Trophoblast cell (in vitro differentiated cells and primary cell): ENCODE results near the gene FLNC.

Experiments used
- DNase-seq, 2 donors: peaks; one replicate each; pipeline ENCODE4 v3.0.0-alpha.2; 2016
- H2AFZ ChIP-seq: 2 replicates; pipeline ENCODE4 v1.6.1; 2013; ENCODE audit warnings: low read length, moderate library complexity, mild to moderate bottlenecking; ENCODE audit not compliant: insufficient read depth, poor library complexity
- H2AK5ac ChIP-seq: 2 replicates; pipeline ENCODE4 v1.6.1; 2013; ENCODE audit warnings: mild to moderate bottlenecking, low read length
- H2BK120ac ChIP-seq: 2 replicates; pipeline ENCODE4 v1.6.1; 2013; ENCODE audit warnings: low read length, mild to moderate bottlenecking, moderate library complexity; ENCODE audit not compliant: insufficient read depth, poor library complexity
- H2BK12ac ChIP-seq: 2 replicates; pipeline ENCODE4 v1.6.1; 2013; ENCODE audit warnings: mild to moderate bottlenecking, low read length, moderate library complexity
- H2BK5ac ChIP-seq: 2 replicates; pipeline ENCODE4 v1.6.1; 2013; ENCODE audit warnings: low read length, low read depth, moderate library complexity, mild to moderate bottlenecking; ENCODE audit not compliant: poor library complexity
- H3K14ac ChIP-seq: 2 replicates; pipeline ENCODE4 v1.6.1; 2013; ENCODE audit warnings: mild to moderate bottlenecking, low read length
- H3K18ac ChIP-seq: 2 replicates; pipeline ENCODE4 v1.6.1; 2013; ENCODE audit warnings: mild to moderate bottlenecking, low read length
- H3K23ac ChIP-seq: 2 replicates; pipeline ENCODE4 v1.6.1; 2013; ENCODE audit warnings: low read length
- H3K27ac ChIP-seq: 2 replicates; pipeline ENCODE4 v1.5.1; 2013; ENCODE audit warnings: low read depth, mild to moderate bottlenecking, inconsistent platforms, low read length, moderate library complexity
- H3K27me3 ChIP-seq: 2 replicates; pipeline ENCODE4 v1.6.1; 2013; ENCODE audit warnings: inconsistent platforms, mild to moderate bottlenecking, low read length, moderate library complexity; ENCODE audit not compliant: insufficient read depth
- H3K36me3 ChIP-seq, 2 experiments: 1 replicate in 1 of 2; 2 replicates in 1 of 2; pipeline ENCODE4 v1.6.1; 2013; ENCODE audit warnings: low read length in 2 of 2, mild to moderate bottlenecking in 2 of 2, moderate library complexity in 1 of 2; ENCODE audit not compliant: insufficient read depth in 2 of 2, control insufficient read depth in 1 of 2
- H3K4ac ChIP-seq: 2 replicates; pipeline ENCODE4 v1.6.1; 2013; ENCODE audit warnings: low read depth, mild to moderate bottlenecking, low read length, moderate library complexity
- H3K4me1 ChIP-seq, 2 experiments: 1 replicate in 1 of 2; 2 replicates in 1 of 2; pipeline ENCODE4 v1.6.1; 2013; ENCODE audit warnings: low read length in 2 of 2, mild to moderate bottlenecking in 2 of 2, moderate library complexity in 1 of 2; ENCODE audit not compliant: insufficient read depth in 2 of 2, control insufficient read depth in 1 of 2
- H3K4me2 ChIP-seq: 2 replicates; pipeline ENCODE4 v1.6.1; 2013; ENCODE audit warnings: inconsistent platforms, mild to moderate bottlenecking, low read length, moderate library complexity
- H3K4me3 ChIP-seq: 2 replicates; pipeline ENCODE4 v1.5.1; 2013; ENCODE audit warnings: mild to moderate bottlenecking, low read depth, low read length, inconsistent platforms
- H3K79me1 ChIP-seq: one replicate; pipeline ENCODE4 v1.6.1; 2013; ENCODE audit warnings: low read length
- H3K79me2 ChIP-seq: 2 replicates; pipeline ENCODE4 v1.6.1; 2013; ENCODE audit warnings: low read length, mild to moderate bottlenecking; ENCODE audit not compliant: control insufficient read depth, insufficient read depth, poor library complexity
- H3K9ac ChIP-seq: 2 replicates; pipeline ENCODE4 v1.6.1; 2013; ENCODE audit warnings: mild to moderate bottlenecking, low read length
- H3K9me3 ChIP-seq: 2 replicates; pipeline ENCODE4 v1.6.1; 2013; ENCODE audit warnings: low read depth, mild to moderate bottlenecking, control low read depth, inconsistent platforms, low read length; ENCODE audit not compliant: insufficient read depth
- H4K12ac ChIP-seq: 2 replicates; pipeline ENCODE4 v1.6.1; 2013; ENCODE audit warnings: low read depth, mild to moderate bottlenecking, low read length, moderate library complexity
- H4K8ac ChIP-seq: 2 replicates; pipeline ENCODE4 v1.6.1; 2013; ENCODE audit warnings: low read depth, mild to moderate bottlenecking, low read length, moderate library complexity
- H4K91ac ChIP-seq: one replicate; pipeline ENCODE4 v1.6.1; 2013; ENCODE audit warnings: low read depth, mild to moderate bottlenecking, low read length, moderate library complexity
- WGBS: extraction: QIAGEN DNeasy Blood & Tissue Kit; methylation state at CpG from one replicate; pipeline ENCODE4 v1.1.7; 2013; ENCODE audit warnings: missing lambda C conversion rate; ENCODE audit not compliant: insufficient read length, insufficient coverage; ENCODE audit errors: extremely low coverage; 5-methylcytosine and 5-hydroxymethylcytosine counted together

Gene FLNC

GRCh38 chr7:128794436-128794835 lies 35.8 kb upstream of the FLNC start:
- peaks cover 2% of the 10 kb centered on the region for H3K79me2 ChIP-seq
- H2BK120ac ChIP-seq = no peak overlapping the region
- H3K79me1 ChIP-seq = peaks cover 3% of the 10 kb centered on the region
- H3K14ac ChIP-seq = no peak overlapping the region
- H3K4me2 ChIP-seq = no peak overlapping the region
- H3K27ac ChIP-seq = no peak overlapping the region
- no peak for DNase-seq
- H4K12ac ChIP-seq = no peak overlapping the region
- peaks cover 0 to 7% of the 10 kb centered on the region in 2 experiments for H3K4me1 ChIP-seq
- H4K91ac ChIP-seq = no peak overlapping the region
- no peak overlapping the region for H3K4ac ChIP-seq
- no peak overlapping the region for H2BK12ac ChIP-seq
- no CpG with 5 or more reads among the region's 8 CpGs for WGBS
- H4K8ac ChIP-seq = no peak overlapping the region
- H3K9me3 ChIP-seq = no peaks in the 10 kb centered on the region
- H3K18ac ChIP-seq = no peak overlapping the region
- no peak overlapping the region for H3K4me3 ChIP-seq
- peaks cover 3% of the 10 kb centered on the region for H3K27me3 ChIP-seq
- H2BK5ac ChIP-seq = no peak overlapping the region
- H3K36me3 ChIP-seq = no peaks in the 10 kb centered on the region
- no peak overlapping the region for H2AFZ ChIP-seq
- no peak overlapping the region for H3K9ac ChIP-seq
- no peak overlapping the region for H2AK5ac ChIP-seq
- no peak overlapping the region for H3K23ac ChIP-seq

GRCh38 chr7:128795129-128795528 lies 35.1 kb upstream of the FLNC start:
- H3K4me3 ChIP-seq = no peak overlapping the region
- no peak overlapping the region for H4K12ac ChIP-seq
- H3K4me2 ChIP-seq = no peak overlapping the region
- H3K79me2 ChIP-seq = peaks cover 2% of the 10 kb centered on the region
- H3K79me1 ChIP-seq = peaks cover 3% of the 10 kb centered on the region
- H3K23ac ChIP-seq = no peak overlapping the region
- peaks cover 3% of the 10 kb centered on the region for H3K27me3 ChIP-seq
- no peak overlapping the region for H4K91ac ChIP-seq
- no peak overlapping the region for H3K4ac ChIP-seq
- no peaks in the 10 kb centered on the region for H3K9me3 ChIP-seq
- H2BK12ac ChIP-seq = no peak overlapping the region
- no peak for DNase-seq
- H2AFZ ChIP-seq = no peak overlapping the region
- no peak overlapping the region for H3K14ac ChIP-seq
- no CpG with 5 or more reads among the region's 4 CpGs for WGBS
- no peak overlapping the region for H2AK5ac ChIP-seq
- no peak overlapping the region for H3K27ac ChIP-seq
- H2BK5ac ChIP-seq = no peak overlapping the region
- H3K9ac ChIP-seq = no peak overlapping the region
- no peak overlapping the region for H4K8ac ChIP-seq
- H3K18ac ChIP-seq = no peak overlapping the region
- no peaks in the 10 kb centered on the region for H3K36me3 ChIP-seq
- H3K4me1 ChIP-seq = peaks cover 0 to 7% of the 10 kb centered on the region in 2 experiments
- no peak overlapping the region for H2BK120ac ChIP-seq

GRCh38 chr7:128796327-128796726 lies 33.9 kb upstream of the FLNC start:
- H3K4me3 ChIP-seq = no peak overlapping the region
- WGBS = no CpG with 5 or more reads among the region's 5 CpGs
- no peak overlapping the region for H3K9ac ChIP-seq
- no peak overlapping the region for H3K14ac ChIP-seq
- no peak overlapping the region for H4K12ac ChIP-seq
- no peaks in the 10 kb centered on the region for H3K9me3 ChIP-seq
- H2BK120ac ChIP-seq = no peak overlapping the region
- H3K4me1 ChIP-seq = peaks cover 0 to 4% of the 10 kb centered on the region in 2 experiments
- no peak overlapping the region for H3K4me2 ChIP-seq
- H2AK5ac ChIP-seq = no peak overlapping the region
- H2BK5ac ChIP-seq = no peak overlapping the region
- H2AFZ ChIP-seq = no peak overlapping the region
- H3K23ac ChIP-seq = no peak overlapping the region
- no peak overlapping the region for H4K8ac ChIP-seq
- H3K27me3 ChIP-seq = peaks cover 3% of the 10 kb centered on the region
- no peaks in the 10 kb centered on the region for H3K79me1 ChIP-seq
- H2BK12ac ChIP-seq = no peak overlapping the region
- H3K27ac ChIP-seq = no peak overlapping the region
- H3K18ac ChIP-seq = no peak overlapping the region
- no peak overlapping the region for H4K91ac ChIP-seq
- H3K79me2 ChIP-seq = no peaks in the 10 kb centered on the region
- DNase-seq = no peak
- no peaks in the 10 kb centered on the region for H3K36me3 ChIP-seq
- no peak overlapping the region for H3K4ac ChIP-seq

GRCh38 chr7:128799451-128799850 lies 30.8 kb upstream of the FLNC start:
- Histone ChIP-seq H4K12ac (no peak overlapping the region), H4K91ac (no peak overlapping the region), H4K8ac (no peak overlapping the region), H2BK5ac (no peak overlapping the region), H2BK12ac (no peak overlapping the region), H3K18ac (no peak overlapping the region), H3K4ac (no peak overlapping the region), H3K79me1 (no peaks in the 10 kb centered on the region), H2AK5ac (no peak overlapping the region), H2AFZ (no peak overlapping the region), H3K79me2 (no peaks in the 10 kb centered on the region), H3K4me2 (no peak overlapping the region), H3K36me3 (no peaks in the 10 kb centered on the region), H3K4me1 (no peaks in the 10 kb centered on the region), H3K14ac (no peak overlapping the region), H3K23ac (no peak overlapping the region), H3K9me3 (no peaks in the 10 kb centered on the region), H2BK120ac (no peak overlapping the region), H3K27me3 (no peaks in the 10 kb centered on the region), H3K27ac (no peak overlapping the region), H3K9ac (no peak overlapping the region), H3K4me3 (no peak overlapping the region)
- no peak for DNase-seq
- no CpG with 5 or more reads among the region's 2 CpGs for WGBS
